Activated T-cell treated with anti-CD3 and anti-CD28 coated beads for 24 hours (primary cell): ENCODE data around the gene MFSD2B.
"Not testable (repeated sequence)": the region's sequence is repeated elsewhere in the genome, so short reads cannot be mapped to it uniquely, and the experiment has no call there.

Source experiments
- DNase-seq: peaks from one replicate; pipeline ENCODE4 v3.0.0-alpha.2; 2020; ENCODE audit warnings: low read depth

Gene MFSD2B

DNA sequence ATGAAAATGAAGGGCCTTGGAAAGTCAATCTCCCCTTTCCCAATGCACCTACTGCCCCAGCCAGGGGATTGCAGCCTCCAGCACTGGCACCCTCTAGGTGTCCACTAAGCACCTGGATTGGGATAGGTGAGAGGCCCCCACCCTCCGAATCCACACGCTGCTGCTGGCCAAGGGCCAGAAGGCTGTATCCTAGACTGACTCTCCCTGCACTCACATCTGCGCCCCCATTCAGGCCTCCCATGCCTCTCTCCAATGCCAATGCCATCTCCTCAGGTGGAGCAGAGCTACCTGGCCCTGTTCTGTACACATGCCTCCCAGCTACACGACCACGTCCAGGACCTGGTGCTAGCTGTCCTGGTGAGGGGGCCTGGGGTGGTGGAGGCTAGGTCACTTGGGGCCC, 9.8 kb downstream of the MFSD2B start:
- no peak for DNase-seq

- no peak for DNase-seq
Measured at GRCh38 chr2:24020244-24020643, 10.4 kb downstream of the MFSD2B start.

GRCh38 chr2:24021122-24021998, 11.5 kb downstream of the MFSD2B start:
- no peak for DNase-seq

DNA sequence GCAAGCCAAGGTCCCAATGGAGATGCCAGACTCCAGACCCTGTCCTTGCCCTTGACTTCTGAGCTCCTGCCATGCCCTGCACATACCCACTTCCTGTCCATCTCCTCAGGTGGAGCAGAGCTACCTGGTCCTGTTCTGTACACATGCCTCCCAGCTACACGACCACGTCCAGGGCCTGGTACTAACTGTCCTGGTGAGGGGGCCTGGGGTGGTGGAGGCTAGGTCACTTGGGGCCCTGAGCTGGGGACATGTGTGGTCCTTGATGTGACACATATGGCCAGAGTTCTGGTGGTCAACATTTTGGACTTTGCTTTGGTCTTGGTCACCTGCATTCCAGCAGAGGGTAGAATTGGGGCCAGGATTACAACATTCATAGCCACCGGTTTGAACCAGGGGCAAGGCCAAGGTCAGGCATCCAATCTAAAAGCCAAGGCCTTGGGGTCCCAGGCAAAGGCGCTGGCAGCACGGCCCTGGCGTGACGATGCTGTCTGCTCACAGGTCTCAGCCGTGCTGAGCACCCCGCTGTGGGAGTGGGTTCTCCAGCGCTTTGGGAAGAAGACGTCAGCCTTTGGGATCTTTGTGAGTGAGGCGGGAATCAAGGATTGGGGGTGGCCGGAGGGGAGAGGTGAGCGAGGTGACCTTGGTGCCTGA, 12.6 kb downstream of the MFSD2B start:
- no peak for DNase-seq

DNA sequence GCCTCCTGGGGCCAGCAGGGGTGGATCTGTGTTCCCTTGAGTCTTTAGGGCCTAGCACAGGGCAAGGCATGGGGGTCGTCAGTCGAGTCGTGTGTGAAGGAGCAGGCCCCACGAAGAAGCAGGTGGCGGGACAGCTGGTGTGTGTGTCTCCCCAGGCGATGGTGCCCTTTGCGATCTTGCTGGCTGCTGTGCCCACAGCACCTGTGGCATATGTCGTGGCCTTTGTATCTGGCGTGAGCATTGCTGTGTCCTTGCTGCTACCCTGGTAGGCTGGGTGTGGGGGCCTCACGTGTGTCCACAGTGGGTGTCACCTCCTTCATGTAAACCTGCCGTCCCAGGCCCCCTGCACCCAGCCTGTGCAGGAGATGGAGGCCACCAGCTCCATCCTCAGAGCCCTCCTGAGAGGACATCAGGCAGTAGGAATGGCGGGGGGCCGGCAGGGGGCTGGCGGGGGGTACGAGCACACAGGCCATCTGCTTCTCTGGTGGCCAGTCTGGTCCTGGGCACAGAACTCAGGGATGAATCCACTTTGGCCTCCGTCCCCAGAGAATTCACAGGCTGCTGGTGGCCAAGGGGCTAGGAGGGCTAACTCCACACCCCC, 13.2 kb downstream of the MFSD2B start:
- DNase-seq = no peak

- DNase-seq = no peak
Measured at GRCh38 chr2:24024018-24024417, 14.1 kb downstream of the MFSD2B start.

- DNase-seq = no peak
Measured at GRCh38 chr2:24024996-24025663, 15.2 kb downstream of the MFSD2B start.

DNA sequence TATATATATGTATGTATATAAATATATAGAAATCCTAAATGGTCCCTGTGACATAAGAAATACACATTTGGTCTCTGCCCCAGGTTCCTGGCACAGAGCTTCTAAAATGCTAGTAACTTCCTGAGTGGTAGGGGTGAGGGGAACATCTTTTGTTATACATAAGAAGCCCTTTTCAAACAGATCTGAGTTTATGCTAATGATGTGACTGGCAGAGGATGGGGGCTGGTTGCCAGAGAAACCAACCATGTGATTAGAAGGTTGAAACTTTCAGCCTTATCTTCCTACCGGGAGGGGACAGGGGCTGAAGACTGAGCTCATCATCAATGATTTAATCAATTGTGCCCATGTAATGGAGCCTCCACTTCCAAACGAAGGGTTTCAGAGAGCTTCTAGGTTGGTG, 16.3 kb downstream of the MFSD2B start:
- no peak for DNase-seq

DNA sequence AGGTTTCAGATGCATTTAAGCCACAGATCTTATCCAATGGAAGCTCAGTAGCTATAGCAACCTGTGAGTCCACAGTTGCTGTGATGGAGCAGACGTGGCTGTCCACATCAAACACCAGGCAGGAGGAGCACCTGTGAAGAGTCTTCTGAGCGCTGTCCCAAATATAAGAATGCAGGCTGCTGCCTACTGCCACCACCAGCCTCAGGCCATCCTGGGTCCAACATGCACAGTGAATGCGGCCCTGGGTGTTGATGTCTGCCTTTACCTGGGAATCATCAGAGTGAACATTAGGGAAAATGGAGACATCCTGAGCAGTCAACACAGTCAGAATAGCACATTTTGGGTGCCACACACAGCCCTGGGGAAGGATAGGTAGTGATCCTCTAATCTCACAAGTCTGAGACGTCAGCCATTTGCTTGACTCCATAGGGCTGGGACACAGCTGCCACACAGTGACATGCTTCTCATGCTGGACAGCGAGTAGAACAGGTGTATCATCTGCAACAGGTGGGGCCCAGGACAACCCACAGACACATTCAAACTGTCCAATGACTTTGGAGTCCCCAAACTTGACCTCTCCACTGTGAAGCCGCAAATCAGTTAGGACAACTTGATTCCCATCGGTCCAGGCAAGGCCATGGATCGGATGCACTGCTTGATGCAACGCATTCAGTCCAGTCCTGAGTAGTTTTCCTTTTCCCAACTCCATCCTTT, 29.1 kb downstream of the MFSD2B start:
- no peak for DNase-seq

DNA sequence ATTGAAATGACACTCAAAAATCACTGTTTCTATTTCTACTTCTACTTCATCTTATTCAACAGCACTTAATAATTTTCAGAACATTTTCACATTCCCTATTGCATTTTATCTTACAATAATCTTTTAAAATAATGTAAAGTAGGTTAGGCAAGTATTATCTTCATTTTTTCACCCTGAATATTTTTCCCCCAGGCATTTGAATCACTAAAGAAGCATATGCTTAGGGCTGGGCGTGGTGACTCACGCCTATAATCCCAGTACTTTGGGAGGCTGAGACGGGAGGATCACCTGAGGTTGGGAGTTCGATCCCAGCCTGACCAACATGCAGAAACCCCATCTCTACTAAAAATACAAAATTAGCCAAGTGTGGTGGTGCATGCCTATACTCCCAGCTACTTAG, 30.6 kb downstream of the MFSD2B start:
- no peak for DNase-seq

DNA sequence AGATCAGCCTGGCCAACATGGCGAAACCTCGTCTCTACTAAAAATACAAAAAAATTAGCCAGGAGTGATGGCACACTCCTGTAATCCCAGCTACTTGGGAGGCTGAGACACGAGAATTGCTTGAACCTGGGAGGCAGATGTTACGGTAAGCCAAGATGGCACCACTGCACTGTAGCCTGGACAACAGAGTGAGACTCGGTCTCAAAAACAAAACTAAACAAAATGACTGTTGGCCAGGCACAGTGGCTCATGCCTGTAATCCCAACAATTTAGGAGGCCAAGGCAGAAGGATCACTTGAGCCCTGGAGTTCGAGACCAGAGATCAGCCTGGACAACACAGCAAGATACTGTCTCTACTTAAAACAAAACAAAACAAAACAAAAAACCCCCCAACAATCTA, 33.2 kb downstream of the MFSD2B start:
- DNase-seq = not testable (repeated sequence)

- no peak for DNase-seq
Measured at GRCh38 chr2:24045511-24046508, 35.9 kb downstream of the MFSD2B start.

GRCh38 chr2:24046599-24046929, 36.7 kb downstream of the MFSD2B start:
- no peak for DNase-seq

DNA sequence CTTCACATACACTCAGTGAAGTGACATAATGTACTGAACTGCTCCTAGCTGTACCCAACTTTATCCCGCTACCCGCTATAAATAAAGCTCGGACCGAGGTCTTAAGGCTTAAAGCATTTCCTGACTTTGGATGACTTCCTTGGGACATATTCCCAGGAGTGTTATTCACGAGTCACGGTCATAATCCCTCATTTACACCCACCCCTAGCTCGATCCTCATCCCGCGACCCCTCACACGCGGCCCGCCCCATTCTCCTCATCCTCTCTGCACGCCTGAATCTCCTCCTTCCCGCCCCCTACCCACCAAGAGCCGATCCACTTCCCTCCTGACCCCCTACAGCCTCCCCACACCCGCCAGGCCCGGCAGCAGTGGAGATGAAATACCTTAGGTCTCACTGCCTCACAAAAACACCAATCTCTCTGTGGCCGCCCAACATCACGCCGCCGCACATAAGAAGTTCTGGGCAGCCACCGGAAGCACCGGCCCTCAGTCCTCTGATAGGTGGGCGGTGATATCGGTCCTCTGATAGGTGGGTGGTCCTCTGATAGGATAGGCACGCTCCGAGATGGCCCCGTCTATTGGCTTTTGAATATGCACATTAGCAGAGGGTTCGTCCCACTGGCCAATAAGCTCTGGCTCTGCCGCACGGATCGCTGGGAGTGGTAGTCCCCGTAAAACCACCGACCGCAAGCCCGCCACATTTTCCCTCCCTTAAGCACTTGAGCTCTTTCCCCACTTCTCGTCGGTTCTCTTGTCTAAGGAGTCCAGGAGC, 37.2 kb downstream of the MFSD2B start, which contains the start of gene WDCP:
Gene WDCP (minus strand): TSS at position 462 of the 773 bp plus-strand sequence. CDS start 7,897 bp downstream, outside the sequence.
- peak; percentile 92 for DNase-seq

DNA sequence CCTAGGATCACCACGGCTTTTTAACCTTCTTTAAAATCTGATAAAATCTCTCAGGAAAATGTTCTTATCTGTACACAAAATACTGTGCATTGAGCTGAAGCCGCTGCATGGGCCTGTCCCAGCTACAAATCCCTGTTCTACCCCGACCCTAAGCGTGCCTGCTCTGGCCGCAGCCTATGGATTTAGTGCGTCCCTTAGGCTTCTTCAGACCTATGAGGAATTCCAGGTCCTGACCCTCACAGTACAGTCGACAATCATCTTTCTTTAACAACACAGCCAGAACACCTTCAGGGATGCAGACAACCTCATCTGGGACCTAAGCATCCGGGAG, 37.8 kb downstream of the MFSD2B start:
- no peak for DNase-seq

DNA sequence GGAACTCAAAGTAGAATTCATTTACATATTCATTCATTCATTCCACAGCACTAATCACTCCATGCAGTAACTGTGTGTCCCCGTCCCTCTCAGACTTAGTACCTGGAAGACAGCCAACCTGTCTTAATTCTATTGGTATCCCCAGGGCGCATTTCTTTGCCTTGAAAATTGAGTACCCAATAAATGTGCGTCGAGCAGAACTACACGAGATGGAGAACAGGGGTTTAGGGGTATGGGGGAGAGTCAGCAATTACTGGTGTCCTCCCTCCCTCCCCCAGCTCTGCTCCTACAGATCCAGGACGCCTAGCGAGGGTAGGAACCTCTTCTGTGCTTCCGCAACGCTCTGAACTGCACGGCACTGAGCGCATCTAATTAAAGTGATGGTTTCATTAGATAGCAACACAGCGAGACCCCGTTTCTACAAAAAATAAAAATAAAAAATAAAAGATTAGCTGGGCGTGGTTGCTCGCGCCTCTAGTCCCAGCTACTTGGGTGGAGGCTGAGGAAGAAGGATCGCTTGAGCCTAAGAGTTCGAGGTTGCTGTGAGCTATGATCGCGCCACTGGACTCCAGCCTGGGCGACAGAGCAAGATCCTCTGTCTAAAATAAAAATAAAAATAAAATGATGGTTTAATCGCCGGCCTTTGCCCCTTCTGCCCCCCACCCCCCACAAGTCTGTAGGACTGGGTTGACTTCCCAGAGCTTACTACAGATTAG, 39.0 kb downstream of the MFSD2B start:
- DNase-seq = no peak

DNA sequence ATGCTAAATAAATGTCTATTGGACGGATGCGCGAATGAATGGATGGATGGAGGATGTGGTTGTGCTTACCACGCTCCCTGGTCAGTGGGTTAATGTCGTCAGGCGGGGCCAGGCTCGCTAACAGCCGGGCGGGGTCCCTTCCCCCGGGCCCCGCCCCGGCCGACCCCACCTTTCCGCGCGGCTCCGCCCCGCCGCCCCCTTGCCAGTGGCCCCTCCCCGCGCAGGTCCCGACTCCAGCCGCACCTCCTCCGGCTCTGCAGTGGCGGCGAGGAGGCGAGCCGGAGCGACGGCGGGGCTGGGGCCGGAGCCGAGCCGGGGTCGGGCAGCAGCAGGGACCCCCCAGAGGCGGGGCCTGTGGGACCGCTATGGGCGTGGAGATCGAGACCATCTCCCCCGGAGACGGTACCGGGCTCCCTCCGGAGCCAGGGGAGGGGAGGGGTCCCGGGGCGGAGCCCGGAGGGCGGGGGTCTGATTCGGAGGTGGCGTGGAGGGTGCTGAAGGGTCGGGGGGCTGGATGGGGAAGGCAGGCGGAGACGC, 39.7 kb downstream of the MFSD2B start, which contains the start of gene FKBP1B:
Gene FKBP1B (plus strand): TSS at position 257 of the 537 bp plus-strand sequence. CDS start 109 bp downstream, at position 366.
- DNase-seq = peak; percentile 36

DNA sequence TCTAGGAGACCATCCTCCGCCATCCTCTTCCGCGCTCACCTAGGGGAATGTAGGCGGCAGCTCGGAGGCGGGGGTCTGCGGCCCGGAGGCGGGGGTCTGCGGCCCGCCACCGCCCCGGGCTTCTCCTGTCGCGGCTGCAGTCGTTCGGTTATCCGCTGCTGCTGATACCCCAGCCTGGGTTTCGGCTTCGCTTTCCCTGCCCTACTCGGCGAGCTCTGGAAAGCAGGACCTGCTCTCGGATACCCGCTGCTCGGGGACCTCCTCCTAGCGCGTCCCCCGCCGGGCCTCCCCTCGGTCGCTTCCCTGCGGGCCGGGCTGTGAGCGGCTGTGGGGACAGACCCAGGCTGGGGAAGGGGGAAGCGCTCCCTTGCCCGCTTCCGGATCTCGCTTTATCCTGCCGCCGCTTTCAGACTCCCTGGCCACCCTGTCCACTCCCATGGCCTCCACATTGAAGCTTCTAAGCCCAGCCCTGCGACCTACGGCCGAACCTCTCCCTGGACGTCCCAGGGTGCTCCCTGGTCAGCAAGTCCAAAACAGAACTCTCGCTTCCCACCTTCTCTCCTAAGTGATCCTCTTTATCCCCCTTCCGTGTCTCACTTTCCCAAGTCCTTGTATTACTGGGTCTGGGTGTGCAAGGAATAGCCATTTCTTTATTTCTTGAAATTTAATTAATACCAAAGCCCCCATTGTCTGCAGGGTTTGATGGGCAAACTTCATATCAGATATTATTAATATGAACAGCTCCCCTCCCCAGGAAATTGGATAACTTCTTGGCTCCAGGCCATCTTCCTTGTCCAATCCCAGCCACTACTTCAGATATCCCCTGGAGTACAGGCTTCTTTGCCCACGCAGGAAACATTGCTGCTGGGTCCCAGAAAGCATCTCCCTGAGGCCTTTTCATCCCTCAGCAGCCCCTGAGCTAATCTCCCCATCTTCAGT, 40.4 kb downstream of the MFSD2B start:
- DNase-seq = no peak
